ENCODE data around the gene MRPL46.

GRCh38 chr15:88448991-88449461, 18.2 kb downstream of the MRPL46 start:
- TF ChIP-seq CTCF (IDR thresholded peaks at IDR 0.05) (no peak), POLR2A (IDR thresholded peaks at IDR 0.05) (no peak)

All from tibial nerve (tissue), 3 donors.